Coronary artery (tissue), 2 donors: Measurements from ENCODE around the gene ADAMTS9.

Experiments used
- DNase-seq: peaks from one replicate; pipeline ENCODE4 v3.0.0-alpha.2; 2017; ENCODE audit warnings: low spot score
- H3K27ac ChIP-seq, 2 donors: fragments of 200-600 bp; sonication (generic); one replicate each; pipeline ENCODE4 v1.5.1; 2016 to 2019
- H3K4me3 ChIP-seq: fragments of 200-600 bp; sonication (generic); 2 replicates; pipeline ENCODE4 v1.5.1; 2016; ENCODE audit warnings: mild to moderate bottlenecking, moderate library complexity
- CTCF ChIP-seq: fragments of 200-600 bp; sonication (generic); IDR thresholded peaks from one replicate; pipeline ENCODE4 v1.5.1; 2019; ENCODE audit warnings: antibody characterized with exemption

The ADAMTS9 gene

GRCh38 chr3:64687781-64688604 is at the start of gene ADAMTS9:
Gene ADAMTS9, minus strand, starts transcription at chr3:64688000. Its CDS starts 343 bp downstream, at chr3:64687657.
- H3K4me3 ChIP-seq, result peak within 1 kb of the TSS; percentile 77
- TF ChIP-seq CTCF, result no peak
- peak; percentile 92 for DNase-seq
- H3K27ac ChIP-seq, result peak within 1 kb of the TSS; percentile 94 to 96

GRCh38 chr3:64732576-64732975 is 44.8 kb upstream of the ADAMTS9 start:
- Histone ChIP-seq H3K27ac (no peak overlapping the region), H3K4me3 (no peak overlapping the region)
- no peak for DNase-seq
- TF ChIP-seq CTCF, result no peak

- DNase-seq, result no peak
- no peak for TF ChIP-seq CTCF
- H3K4me3 ChIP-seq, result no peak overlapping the region
- H3K27ac ChIP-seq, result no peak overlapping the region
Measured at GRCh38 chr3:64730681-64731080, 42.9 kb upstream of the ADAMTS9 start.

GRCh38 chr3:64728994-64729393 is 41.2 kb upstream of the ADAMTS9 start:
- Histone ChIP-seq H3K4me3 (no peak overlapping the region), H3K27ac (peak overlapping the region in 1 of 2 donors; percentile 27)
- DNase-seq, result no peak
- TF ChIP-seq CTCF, result no peak

- no peak for TF ChIP-seq CTCF
- DNase-seq, result no peak
Measured at GRCh38 chr3:64728428-64728827, 40.6 kb upstream of the ADAMTS9 start.

GRCh38 chr3:64726414-64727090 is 38.8 kb upstream of the ADAMTS9 start:
- no peak overlapping the region for H3K27ac ChIP-seq
- no peak for TF ChIP-seq CTCF
- no peak overlapping the region for H3K4me3 ChIP-seq
- no peak for DNase-seq

More at GRCh38 chr3:64728428-64728827, 40.6 kb upstream of the ADAMTS9 start:
- Histone ChIP-seq H3K27ac (peak overlapping the region in 1 of 2 donors; percentile 27), H3K4me3 (no peak overlapping the region)

- H3K4me3 ChIP-seq, result no peak overlapping the region
- no peak for TF ChIP-seq CTCF
Measured at GRCh38 chr3:64718976-64719375, 31.2 kb upstream of the ADAMTS9 start.

More at GRCh38 chr3:64718976-64719375, 31.2 kb upstream of the ADAMTS9 start:
- H3K27ac ChIP-seq, result peak overlapping the region; percentile 47 to 49
- no peak for DNase-seq
